Mesendoderm (in vitro differentiated cells): ENCODE data around the gene FKBP1A.

Experiments used
- DNase-seq: peaks from one replicate; pipeline ENCODE4 v3.0.0; 2013
- H2AK5ac ChIP-seq: 2 replicates; pipeline ENCODE4 v1.6.1; 2013; ENCODE audit warnings: low read length, inconsistent platforms
- H2BK120ac ChIP-seq: 2 replicates; pipeline ENCODE4 v1.6.1; 2013; ENCODE audit warnings: low read depth, mild to moderate bottlenecking, low read length, moderate library complexity, mixed read lengths
- H2BK15ac ChIP-seq: replicated peaks from 2 replicates; pipeline ENCODE4 v1.6.1; 2013; ENCODE audit warnings: low read depth, mild to moderate bottlenecking, moderate library complexity
- H2BK5ac ChIP-seq: 2 replicates; pipeline ENCODE4 v1.6.1; 2013; ENCODE audit warnings: low read length, inconsistent platforms
- H3K18ac ChIP-seq: 2 replicates; pipeline ENCODE4 v1.6.1; 2013; ENCODE audit warnings: mild to moderate bottlenecking, low read length, mixed read lengths
- H3K23ac ChIP-seq: one replicate; pipeline ENCODE4 v1.6.1; 2013; ENCODE audit warnings: low read length
- H3K27ac ChIP-seq: 2 replicates; pipeline ENCODE4 v1.5.1; 2013; ENCODE audit warnings: low read depth, mild to moderate bottlenecking, inconsistent platforms, low read length, moderate library complexity
- H3K27me3 ChIP-seq: 2 replicates; pipeline ENCODE4 v1.6.1; 2013; ENCODE audit warnings: low read length, control low read depth, mild to moderate bottlenecking, inconsistent platforms; ENCODE audit not compliant: insufficient read depth, poor library complexity
- H3K36me3 ChIP-seq: 2 replicates; pipeline ENCODE4 v1.6.1; 2013; ENCODE audit warnings: low read length, inconsistent platforms; ENCODE audit not compliant: control insufficient read depth, insufficient read depth
- H3K4ac ChIP-seq: one replicate; pipeline ENCODE4 v1.6.1; 2013; ENCODE audit warnings: low read depth, mild to moderate bottlenecking, low read length, moderate library complexity
- H3K4me1 ChIP-seq: 2 replicates; pipeline ENCODE4 v1.6.1; 2013; ENCODE audit warnings: low read depth, low read length, inconsistent platforms; ENCODE audit not compliant: control insufficient read depth
- H3K4me2 ChIP-seq: 2 replicates; pipeline ENCODE4 v1.6.1; 2013; ENCODE audit warnings: low read length
- H3K4me3 ChIP-seq: 2 replicates; pipeline ENCODE4 v1.5.1; 2013; ENCODE audit warnings: mild to moderate bottlenecking, low read length
- H3K56ac ChIP-seq: one replicate; pipeline ENCODE4 v1.6.1; 2013; ENCODE audit warnings: low read length
- H3K79me1 ChIP-seq: 2 replicates; pipeline ENCODE4 v1.6.1; 2013; ENCODE audit warnings: low read length, inconsistent platforms
- H3K79me2 ChIP-seq: 2 replicates; pipeline ENCODE4 v1.6.1; 2013; ENCODE audit warnings: mild to moderate bottlenecking, low read length; ENCODE audit not compliant: control insufficient read depth, insufficient read depth
- H3K9ac ChIP-seq: 2 replicates; pipeline ENCODE4 v1.6.1; 2013; ENCODE audit warnings: low read length, inconsistent platforms
- H4K5ac ChIP-seq: one replicate; pipeline ENCODE4 v1.6.1; 2013; ENCODE audit warnings: low read length
- H4K8ac ChIP-seq: one replicate; pipeline ENCODE4 v1.6.1; 2013; ENCODE audit warnings: low read depth, mild to moderate bottlenecking, control low read depth, low read length, moderate library complexity
- WGBS: extraction: QIAGEN DNeasy Blood & Tissue Kit; methylation state at CpG from one replicate; pipeline ENCODE4 v1.1.7; 2013; ENCODE audit warnings: low lambda C conversion rate, missing lambda C conversion rate; ENCODE audit not compliant: insufficient coverage; ENCODE audit errors: extremely low coverage; 5-methylcytosine and 5-hydroxymethylcytosine counted together

FKBP1A gene

GRCh38 chr20:1367479-1367878 lies 25.4 kb downstream of the FKBP1A start:
- no peak for DNase-seq
- Histone ChIP-seq H4K5ac (no peak overlapping the region), H3K27ac (no peak overlapping the region), H3K9ac (no peak overlapping the region), H3K18ac (no peak overlapping the region), H3K23ac (no peak overlapping the region), H3K4me1 (no peaks in the 10 kb centered on the region), H2AK5ac (no peak overlapping the region), H3K79me1 (peaks cover 6% of the 10 kb centered on the region), H2BK15ac (no peak overlapping the region), H4K8ac (no peak overlapping the region), H2BK5ac (no peak overlapping the region), H2BK120ac (no peak overlapping the region), H3K79me2 (peaks cover 2% of the 10 kb centered on the region), H3K27me3 (no peaks in the 10 kb centered on the region), H3K4me3 (no peak overlapping the region), H3K56ac (no peak overlapping the region), H3K36me3 (peaks cover 4% of the 10 kb centered on the region), H3K4ac (no peak overlapping the region), H3K4me2 (no peak overlapping the region)
- no CpG with 5 or more reads among the region's 4 CpGs for WGBS

DNA sequence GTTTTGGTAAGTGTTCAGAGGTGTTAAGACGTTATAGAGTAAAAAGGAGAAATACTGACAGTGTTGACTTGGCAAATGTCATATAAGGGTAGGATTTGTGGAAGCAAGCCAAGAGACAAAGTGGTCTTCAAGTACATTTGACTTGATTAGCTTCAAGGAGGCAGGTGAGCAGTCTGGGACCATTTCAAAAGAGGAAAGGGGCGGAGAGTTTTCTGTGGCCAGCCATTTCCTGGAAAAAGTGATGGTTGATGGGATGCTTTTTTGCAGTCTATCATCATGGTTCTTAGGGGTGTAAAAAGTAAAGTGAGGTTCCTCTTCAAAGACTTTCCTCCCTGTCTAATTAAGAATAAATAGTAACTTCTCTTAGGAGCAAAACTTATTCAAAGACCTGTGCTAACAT lies 28.7 kb downstream of the FKBP1A start:
- no peak overlapping the region for H2AK5ac ChIP-seq

GRCh38 chr20:1363522-1363921 lies 29.3 kb downstream of the FKBP1A start:
- H3K56ac ChIP-seq, result no peak overlapping the region
- no peak overlapping the region for H3K27ac ChIP-seq
- no peak for DNase-seq
- no peak overlapping the region for H3K18ac ChIP-seq
- no peak overlapping the region for H3K4me3 ChIP-seq
- H2BK15ac ChIP-seq, result no peak overlapping the region
- no peaks in the 10 kb centered on the region for H3K36me3 ChIP-seq
- H3K9ac ChIP-seq, result no peak overlapping the region
- no CpG with 5 or more reads among the region's 5 CpGs for WGBS
- H3K4me2 ChIP-seq, result no peak overlapping the region
- H4K8ac ChIP-seq, result no peak overlapping the region
- H2BK5ac ChIP-seq, result no peak overlapping the region
- no peak overlapping the region for H3K23ac ChIP-seq
- H2BK120ac ChIP-seq, result no peak overlapping the region
- no peak overlapping the region for H2AK5ac ChIP-seq
- no peaks in the 10 kb centered on the region for H3K27me3 ChIP-seq
- no peak overlapping the region for H4K5ac ChIP-seq
- no peaks in the 10 kb centered on the region for H3K79me2 ChIP-seq
- no peaks in the 10 kb centered on the region for H3K79me1 ChIP-seq
- H3K4ac ChIP-seq, result no peak overlapping the region
- no peaks in the 10 kb centered on the region for H3K4me1 ChIP-seq

More for the DNA sequence above, 28.7 kb downstream of the FKBP1A start:
- H3K4me2 ChIP-seq, result no peak overlapping the region
- no peak overlapping the region for H4K8ac ChIP-seq
- H3K79me2 ChIP-seq, result no peaks in the 10 kb centered on the region
- H3K9ac ChIP-seq, result no peak overlapping the region
- H3K27ac ChIP-seq, result no peak overlapping the region
- no peaks in the 10 kb centered on the region for H3K36me3 ChIP-seq
- H3K4me1 ChIP-seq, result no peaks in the 10 kb centered on the region
- no peaks in the 10 kb centered on the region for H3K79me1 ChIP-seq
- H3K18ac ChIP-seq, result no peak overlapping the region
- no peak overlapping the region for H2BK120ac ChIP-seq
- no peaks in the 10 kb centered on the region for H3K27me3 ChIP-seq
- H2BK15ac ChIP-seq, result no peak overlapping the region
- no CpG with 5 or more reads among the region's 2 CpGs for WGBS
- no peak overlapping the region for H4K5ac ChIP-seq
- no peak overlapping the region for H3K4ac ChIP-seq
- no peak overlapping the region for H3K23ac ChIP-seq
- no peak overlapping the region for H3K56ac ChIP-seq
- DNase-seq, result no peak
- no peak overlapping the region for H3K4me3 ChIP-seq
- no peak overlapping the region for H2BK5ac ChIP-seq

DNA sequence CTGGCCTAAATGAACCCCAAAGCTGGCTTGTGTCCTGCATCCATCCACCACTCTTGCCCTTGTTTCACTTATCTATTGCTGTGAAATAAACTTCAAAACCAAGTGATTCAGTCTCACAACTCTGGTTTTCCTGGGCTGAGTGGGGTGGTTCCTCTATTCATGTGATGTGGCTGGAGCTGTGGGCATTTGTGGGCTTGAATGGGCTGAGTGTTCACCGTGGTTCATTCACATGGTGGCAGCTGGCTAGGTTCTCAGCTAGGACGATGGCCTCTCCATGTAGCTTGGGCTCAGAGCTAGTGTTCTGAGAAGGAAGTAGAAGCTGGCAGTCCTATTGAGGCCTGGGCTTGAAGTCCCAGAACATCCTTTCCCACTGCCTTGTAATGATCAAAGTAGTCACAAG lies 30.4 kb downstream of the FKBP1A start:
- no peak overlapping the region for H3K9ac ChIP-seq
- no peak overlapping the region for H2BK5ac ChIP-seq
- H3K56ac ChIP-seq, result no peak overlapping the region
- no peak overlapping the region for H4K8ac ChIP-seq
- no peaks in the 10 kb centered on the region for H3K79me2 ChIP-seq
- no peaks in the 10 kb centered on the region for H3K4me1 ChIP-seq
- H4K5ac ChIP-seq, result no peak overlapping the region
- H3K36me3 ChIP-seq, result no peaks in the 10 kb centered on the region
- no peak overlapping the region for H2AK5ac ChIP-seq
- H3K4me2 ChIP-seq, result no peak overlapping the region
- H2BK15ac ChIP-seq, result no peak overlapping the region
- no peak overlapping the region for H3K4ac ChIP-seq
- DNase-seq, result no peak
- H3K23ac ChIP-seq, result no peak overlapping the region
- no peak overlapping the region for H3K27ac ChIP-seq
- no CpG with 5 or more reads among the region's 2 CpGs for WGBS
- no peaks in the 10 kb centered on the region for H3K79me1 ChIP-seq
- no peak overlapping the region for H2BK120ac ChIP-seq
- H3K4me3 ChIP-seq, result no peak overlapping the region
- no peaks in the 10 kb centered on the region for H3K27me3 ChIP-seq
- H3K18ac ChIP-seq, result no peak overlapping the region

- Histone ChIP-seq H2BK120ac (no peak overlapping the region), H3K27me3 (no peaks in the 10 kb centered on the region), H3K56ac (no peak overlapping the region), H3K18ac (no peak overlapping the region), H3K9ac (no peak overlapping the region), H3K4me3 (no peak overlapping the region), H2BK15ac (no peak overlapping the region), H3K27ac (no peak overlapping the region), H2BK5ac (no peak overlapping the region), H4K8ac (no peak overlapping the region), H3K4ac (no peak overlapping the region), H3K36me3 (no peaks in the 10 kb centered on the region), H4K5ac (no peak overlapping the region), H3K79me2 (no peaks in the 10 kb centered on the region), H2AK5ac (no peak overlapping the region), H3K79me1 (no peaks in the 10 kb centered on the region), H3K4me1 (no peaks in the 10 kb centered on the region), H3K4me2 (no peak overlapping the region), H3K23ac (no peak overlapping the region)
- no CpG with 5 or more reads among the region's 7 CpGs for WGBS
- DNase-seq, result no peak
These were observed 32.6 kb downstream of the FKBP1A start for GRCh38 chr20:1360094-1360846.
